GM18517 (cell line): ENCODE data around the gene CPD.
"Not testable (repeated sequence)": the region's sequence is repeated elsewhere in the genome, so short reads cannot be mapped to it uniquely, and the experiment has no call there.

ENCODE experiments used
- ATAC-seq: cut with Tn5 transposase; IDR thresholded peaks from one replicate; pipeline ENCODE4 v1.9.1; 2021; ENCODE audit warnings: mild to moderate bottlenecking, moderate library complexity; ENCODE audit not compliant: unreplicated experiment

Gene CPD

DNA sequence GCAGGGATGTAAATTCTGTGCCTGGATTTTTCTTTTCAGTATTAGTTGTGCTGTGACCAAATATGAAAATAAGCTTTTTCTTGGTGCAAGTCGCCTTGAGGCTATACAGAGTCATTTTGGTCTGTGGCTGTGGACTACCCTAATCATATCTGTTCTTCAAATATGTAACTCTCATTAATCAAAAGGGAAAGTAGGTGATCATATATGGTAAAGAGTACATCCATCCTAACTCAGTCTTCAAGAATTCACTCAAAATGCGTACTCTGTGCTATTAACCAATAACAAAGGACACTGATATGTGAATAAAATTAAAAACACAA is 2.6 kb downstream of the CPD start:
- ATAC-seq = no peak

DNA sequence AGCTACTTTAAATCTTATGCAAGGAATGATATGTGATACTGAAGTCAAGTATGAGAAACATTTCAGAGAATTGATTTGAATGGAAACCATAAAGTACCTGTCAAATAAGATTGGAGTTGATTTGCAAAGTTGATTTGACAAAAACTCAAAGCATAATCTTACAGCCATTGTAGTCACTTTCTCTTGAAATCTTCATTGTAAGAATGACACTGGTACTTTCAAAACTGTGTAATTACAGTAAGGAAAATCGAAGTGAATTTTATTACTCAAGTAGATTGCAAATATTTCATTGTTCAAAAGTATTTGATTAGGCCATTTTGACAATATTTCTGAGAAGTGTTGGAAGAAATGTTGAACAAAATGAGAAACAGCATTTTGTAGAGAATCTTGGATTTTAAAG is 3.6 kb downstream of the CPD start:
- no peak for ATAC-seq

DNA sequence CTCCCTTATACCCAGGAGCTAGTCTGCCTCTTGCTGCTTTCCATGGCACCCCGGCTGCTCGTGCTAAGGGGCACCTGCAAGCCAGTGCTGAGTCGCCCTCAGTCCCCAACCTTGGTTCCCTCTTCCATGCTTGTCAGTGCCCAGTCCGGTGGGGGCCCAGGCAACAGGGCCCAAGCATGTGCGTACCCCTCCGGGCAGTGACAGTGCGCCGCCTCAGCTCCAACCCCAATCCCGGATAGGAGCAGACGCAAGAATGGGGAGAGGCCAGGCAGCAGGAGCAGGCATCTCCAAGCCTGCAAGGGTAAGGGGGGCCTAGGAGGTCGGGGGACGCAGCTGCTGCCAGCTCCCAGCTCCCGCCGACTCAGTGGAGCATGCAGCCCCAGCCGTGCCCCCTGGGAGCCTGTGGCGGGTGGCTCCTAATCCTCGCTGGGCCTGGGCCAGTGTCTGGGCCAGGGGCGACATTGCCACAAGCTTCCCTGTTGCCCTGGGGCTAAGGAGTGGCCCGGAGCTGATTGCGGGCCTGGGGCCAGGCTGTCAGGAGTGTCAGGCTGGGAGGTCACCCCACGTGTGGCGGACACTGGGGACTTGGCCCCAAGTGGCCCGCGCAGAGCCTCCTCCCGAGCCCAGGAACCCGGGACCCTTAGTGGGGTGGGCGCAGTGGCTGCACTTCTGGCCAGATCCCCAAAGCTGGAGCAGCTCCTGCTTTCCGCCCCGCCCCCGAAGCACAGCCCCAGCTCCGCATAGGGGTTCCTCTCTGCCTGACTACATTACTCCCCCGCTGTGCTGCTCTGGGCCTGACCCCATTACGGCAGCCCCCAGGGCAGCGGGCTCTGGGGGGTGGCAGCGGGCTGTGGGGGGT is 9.8 kb downstream of the CPD start:
- no peak for ATAC-seq

DNA sequence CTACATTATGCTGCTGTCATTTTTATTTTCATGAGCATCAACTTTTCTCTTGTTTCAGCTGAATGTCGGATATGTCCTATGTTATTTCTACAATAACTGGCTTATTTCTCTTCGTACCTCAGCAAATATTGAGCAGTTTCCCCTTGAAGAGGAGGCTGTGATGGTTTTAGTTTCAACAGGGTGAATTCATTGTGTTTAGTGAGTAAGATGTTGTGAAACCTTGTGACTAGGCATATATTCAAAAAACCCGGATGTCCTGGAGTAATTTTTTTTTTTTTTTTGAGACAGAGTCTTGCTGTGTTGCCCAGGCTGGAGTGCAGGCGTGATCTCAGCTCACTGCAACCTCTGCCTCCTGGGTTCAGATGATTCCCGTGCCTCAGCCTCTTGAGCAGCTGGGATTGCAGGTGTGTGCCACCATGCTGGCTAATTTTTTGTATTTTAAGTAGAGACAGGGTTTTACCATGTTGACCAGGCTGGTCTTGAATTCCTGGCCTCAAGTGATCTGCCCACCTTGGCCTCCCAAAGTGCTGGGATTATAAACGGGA is 11.1 kb downstream of the CPD start:
- ATAC-seq = no peak

DNA sequence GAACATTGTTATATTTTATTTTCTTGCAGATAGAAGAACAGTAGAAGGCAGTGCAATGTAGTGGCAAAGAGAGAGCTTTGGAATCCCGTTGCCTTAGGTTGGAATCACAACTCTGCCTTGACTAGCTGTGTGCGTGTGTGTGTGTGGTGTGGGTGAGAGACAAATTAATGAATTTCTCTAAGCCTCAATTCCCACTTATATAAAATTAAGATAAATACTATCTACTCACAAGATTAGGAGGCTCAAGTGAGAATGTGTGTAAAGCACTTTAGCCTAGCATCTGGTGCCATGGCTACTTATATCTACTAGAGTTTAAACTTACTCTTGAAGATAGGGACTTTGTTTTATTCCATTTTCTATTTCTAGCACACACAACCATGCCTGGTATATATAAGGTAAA is 12.8 kb downstream of the CPD start:
- no peak for ATAC-seq

DNA sequence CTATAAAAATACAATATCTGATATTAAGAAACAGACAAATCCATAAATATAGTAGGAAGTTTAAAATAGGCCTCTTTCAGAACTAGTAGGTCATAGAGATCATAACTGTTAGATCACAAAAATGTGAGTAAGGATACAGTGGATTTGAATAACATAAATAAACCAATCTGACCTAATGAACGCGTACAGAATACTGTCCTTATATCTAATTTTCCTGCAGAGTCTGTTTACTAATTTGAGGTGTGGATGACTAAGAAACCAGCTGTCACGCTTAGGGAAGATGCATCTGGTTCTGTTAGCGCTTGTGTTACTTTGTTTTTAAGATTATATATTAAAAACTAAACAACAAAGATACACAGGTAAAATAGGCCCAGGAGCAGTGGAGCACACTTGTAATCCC is 14.8 kb downstream of the CPD start:
- ATAC-seq = no peak

DNA sequence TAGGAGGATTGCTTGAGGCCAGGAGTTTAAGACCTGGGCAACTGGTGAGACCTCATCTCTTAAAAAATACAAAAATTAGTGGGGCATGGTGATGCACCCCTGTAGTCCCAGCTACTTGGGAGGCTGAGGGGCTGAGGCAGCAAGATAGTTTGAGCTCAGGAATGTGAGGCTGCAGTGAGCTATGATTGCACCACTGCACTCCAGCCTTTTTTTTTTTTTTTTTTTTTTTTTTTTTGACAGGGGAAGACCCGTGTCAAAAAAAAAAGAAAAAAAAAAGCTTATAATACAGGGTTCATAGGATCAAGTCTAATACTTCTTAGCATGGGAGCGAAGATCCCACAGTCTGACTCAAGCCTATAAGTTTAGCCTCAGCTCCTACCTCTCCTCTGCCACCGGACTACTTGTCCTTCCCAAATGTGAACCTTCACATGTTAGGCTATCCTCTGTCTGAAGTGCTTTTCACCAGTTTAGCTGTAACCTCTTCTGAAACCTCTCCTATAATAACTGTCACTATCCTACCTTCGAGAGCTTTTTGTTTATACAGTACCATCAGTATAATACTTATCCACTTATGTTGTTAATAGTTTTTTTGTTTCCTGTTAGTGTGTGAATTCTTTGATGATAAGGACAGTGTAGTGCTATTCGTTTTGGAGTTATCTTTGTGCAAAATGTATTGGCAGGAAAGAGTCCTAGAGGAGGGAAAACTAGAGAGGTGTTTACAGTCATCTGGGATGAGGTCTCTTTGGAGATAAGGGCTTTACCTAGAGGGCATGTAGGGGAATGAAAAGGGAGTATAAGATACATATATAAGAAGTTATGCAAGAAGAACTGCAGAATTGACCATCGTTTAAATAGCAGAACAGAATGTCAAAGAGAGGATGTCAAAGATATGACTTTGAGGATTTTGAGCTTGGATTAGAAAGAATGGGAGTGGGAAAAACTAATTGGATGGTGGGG is 15.5 kb downstream of the CPD start:
- ATAC-seq = no peak

DNA sequence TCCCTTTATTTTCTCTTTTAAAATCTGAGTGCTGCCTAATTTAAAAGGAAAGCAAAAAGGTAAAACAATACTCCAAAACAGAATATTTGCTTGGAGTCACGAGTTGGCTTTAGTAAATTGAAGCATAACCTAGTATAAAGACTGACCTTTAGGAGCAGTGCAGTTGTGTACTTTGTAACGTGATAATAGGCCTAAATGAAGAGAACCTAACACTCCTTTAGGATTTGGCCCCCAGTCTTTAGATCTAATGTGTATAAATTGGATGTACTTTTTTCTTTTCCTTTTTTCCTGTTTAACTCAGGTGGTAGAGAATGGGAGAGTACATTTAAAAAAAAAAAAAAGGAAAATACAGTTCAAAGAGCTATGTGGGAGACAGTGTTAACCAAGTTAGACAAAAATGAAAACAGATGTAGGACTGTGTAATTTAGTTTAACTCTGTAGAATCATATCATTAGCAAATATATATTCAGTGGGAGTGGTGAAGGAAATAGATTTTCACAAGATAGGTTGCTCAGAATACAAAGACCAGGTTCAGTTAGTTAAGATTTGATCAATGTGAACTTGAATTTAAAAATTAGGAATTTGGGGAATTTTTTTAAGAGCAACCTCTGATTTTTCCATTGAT is 16.8 kb downstream of the CPD start:
- ATAC-seq = no peak

DNA sequence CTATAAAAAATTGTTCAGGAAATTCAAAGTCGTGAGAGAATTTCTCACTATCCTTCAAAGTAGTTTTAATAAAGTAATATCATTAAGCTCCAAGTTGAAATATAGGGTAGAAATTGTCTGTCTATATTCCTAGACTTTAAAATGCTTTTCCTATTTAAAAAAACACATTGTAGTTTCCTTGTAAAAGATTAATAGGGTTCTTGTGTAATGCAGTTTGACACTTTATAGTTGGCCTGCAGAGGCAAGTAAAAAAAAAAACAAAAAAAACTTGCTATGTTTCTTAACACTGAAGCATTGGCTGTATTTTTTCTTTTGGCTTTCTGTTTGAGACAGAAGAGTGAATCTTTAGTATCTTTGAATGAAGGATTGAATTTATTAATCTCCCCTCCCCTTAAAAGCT is 17.4 kb downstream of the CPD start:
- ATAC-seq = no peak

DNA sequence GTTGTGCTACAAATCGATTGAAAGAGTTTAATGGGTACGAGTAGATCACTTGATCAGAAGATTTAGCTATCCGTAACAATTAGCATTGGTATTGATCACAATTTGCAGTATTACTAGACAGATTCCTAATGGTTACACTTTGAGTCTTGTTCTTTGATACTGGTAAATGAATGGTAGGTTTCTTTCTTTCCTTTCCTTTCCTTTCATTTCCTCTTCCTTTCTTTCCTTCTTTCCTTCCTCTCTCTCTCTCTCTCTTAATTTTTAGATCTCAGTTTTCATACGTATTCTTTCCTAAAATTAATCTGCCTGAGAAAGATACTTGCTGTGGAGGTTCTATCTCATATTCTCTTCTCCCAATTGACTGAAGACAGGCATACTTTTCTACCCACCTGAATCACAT is 17.9 kb downstream of the CPD start:
- ATAC-seq = no peak

DNA sequence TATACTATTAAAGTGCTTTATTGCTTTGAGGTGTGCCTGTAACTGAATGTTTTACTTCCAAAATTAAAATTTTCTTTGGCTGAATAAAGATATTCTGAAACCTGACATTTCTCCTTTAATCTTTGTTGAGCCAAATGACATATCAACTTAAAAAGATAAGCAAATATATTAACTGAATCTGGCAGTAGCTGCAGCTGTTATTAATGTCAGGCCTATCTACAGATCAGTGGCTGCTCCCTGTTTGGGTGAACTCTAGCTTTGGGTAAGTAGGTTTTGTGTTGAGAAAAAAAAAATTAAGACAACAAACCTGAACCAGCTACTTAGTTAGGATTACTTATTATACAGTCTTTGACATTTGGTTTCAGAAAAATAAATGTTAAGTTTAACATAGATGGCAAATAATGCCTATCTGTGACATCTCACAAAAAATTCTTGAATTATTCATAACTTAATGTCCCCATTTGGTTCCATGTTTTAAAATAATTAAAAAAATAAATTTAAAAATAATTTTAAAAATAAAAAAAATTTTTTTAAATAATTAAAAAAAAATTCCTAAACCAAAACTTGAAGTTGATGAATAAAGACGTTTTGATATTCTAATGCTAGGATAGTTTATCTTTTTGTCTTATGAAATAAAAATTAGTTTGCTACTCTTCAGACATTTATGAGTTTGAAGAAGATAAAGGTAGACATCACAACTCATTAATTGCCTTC is 19.8 kb downstream of the CPD start:
- ATAC-seq = no peak

DNA sequence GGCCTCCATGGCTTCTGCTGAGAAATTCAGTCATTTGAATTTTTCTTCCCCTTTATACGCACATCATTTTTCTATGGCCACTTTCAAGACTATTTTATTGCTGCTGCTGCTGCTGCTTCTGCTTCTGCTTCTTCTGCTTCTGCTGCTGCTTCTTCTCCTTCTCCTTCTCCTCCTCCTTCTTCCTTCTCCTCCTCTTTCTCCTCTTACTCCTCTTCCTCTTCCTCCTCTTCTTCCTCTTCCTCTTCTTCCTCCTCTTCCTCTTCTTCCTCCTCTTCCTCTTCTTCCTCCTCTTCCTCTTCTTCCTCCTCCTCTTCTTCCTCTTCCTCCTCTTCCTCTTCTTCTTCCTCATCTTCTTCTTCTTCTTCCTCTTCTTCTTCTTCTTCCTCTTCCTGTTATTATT is 22.4 kb downstream of the CPD start:
- no peak for ATAC-seq

DNA sequence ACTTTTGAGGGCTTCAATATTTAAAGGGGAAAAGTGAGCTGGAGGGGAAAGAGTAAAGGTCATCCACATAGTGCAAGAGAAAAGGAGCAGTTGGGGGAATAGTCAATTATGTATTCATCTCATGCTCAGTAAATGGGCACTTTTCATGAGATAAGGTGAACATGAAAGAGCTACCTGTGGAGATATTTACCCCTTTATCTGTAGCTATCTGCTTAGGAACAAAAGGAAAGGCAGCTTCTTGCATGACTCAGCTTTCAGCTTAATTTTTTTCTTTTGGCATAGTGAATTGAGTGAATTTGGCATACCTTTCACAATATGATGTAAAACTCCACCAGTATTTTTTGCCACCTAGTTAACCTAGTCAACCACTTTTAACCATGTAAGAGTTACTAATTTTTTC is 26.4 kb downstream of the CPD start:
- ATAC-seq = no peak

DNA sequence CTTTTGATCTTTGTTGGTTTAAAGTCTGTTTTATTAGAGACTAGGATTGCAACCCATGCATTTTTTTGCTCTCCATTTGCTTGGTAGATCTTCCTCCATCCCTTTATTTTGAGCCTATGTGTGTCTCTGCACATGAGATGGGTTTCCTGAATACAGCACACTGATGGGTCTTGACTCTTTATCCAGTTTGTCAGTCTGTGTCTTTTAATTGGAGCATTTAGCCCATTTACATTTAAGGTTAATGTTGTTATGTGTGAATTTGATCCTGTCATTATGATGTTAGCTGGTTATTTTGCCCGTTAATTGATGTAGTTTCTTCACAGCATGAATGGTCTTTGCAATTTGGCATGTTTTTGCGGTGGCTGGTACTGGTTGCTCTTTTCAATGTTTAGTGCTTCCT is 31.9 kb downstream of the CPD start:
- not testable (repeated sequence) for ATAC-seq

DNA sequence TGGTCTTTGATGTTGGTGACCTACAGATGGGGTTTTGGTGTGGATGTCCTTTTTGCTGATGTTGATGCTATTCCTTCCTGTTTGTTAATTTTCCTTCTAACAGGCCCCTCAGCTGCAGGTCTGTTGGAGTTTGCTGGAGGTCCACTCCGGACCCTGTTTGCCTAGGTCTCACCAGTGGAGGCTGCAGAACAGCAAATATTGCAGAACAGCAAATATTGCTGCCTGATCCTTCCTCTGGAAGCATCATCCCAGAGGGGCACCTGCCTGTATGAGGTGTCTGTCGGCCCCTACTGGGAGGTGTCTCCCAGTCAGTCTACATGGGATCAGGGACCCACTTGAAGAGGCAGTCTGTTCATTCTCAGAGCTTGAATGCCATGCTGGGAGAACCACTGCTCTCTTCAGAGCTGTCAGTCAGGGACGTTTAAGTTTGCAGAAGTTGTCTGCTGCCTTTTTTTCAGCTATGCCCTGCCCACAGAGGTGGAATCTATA is 33.3 kb downstream of the CPD start:
- ATAC-seq = not testable (repeated sequence)

DNA sequence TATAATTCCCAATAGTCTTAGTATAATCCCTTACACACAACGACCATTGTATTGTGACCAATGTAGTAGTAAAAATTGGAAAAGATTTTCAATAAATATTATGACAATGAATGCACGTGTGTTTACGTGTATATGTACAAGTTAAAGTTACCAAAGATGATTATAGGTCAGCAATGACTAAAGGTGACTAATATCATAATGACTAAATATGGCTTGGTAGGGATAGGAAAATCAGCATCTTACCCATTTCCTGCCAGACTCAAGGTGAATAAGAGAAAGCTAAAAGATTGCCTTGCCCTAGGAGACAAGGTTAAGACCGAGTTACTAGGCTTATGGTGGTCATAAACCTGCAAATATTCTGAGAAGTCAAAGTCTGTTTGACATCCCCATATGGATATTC is 34.4 kb downstream of the CPD start:
- ATAC-seq = no peak

DNA sequence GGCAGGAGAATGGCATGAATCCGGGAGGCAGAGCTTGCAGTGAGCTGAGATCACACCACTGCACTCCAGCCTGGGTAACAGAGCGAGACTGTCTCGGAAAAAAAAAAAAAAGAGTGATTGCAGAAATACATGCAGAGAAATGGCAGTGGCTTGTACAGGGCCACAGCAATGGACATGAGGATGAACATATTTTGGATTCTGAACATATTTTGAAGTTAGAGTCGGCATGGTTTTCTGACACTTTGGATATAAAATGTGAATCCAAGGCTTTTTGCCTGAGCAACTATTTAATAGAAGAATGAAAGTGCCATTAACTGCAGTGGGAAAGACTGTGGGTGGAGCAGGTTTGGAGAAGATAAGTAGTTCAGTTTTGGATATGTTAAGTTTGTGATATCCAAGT is 35.8 kb downstream of the CPD start:
- no peak for ATAC-seq

DNA sequence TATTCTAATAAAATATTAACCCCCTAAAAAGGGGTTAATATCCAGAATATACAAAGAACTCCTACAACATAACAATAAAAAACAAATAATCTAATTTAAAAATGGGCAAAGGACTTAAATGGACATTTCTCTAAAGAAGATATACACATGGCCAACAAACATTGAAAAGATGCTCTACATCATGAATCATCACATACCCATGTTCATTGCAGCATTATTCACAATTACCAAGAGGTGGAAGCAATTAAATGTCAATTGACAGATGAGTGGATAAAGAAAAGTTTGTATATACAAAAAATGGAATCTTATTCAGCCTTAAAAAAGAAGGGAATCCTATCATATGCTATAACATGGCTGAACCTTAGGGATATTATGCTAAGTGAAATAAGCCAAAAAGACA is 36.8 kb downstream of the CPD start:
- ATAC-seq = no peak

DNA sequence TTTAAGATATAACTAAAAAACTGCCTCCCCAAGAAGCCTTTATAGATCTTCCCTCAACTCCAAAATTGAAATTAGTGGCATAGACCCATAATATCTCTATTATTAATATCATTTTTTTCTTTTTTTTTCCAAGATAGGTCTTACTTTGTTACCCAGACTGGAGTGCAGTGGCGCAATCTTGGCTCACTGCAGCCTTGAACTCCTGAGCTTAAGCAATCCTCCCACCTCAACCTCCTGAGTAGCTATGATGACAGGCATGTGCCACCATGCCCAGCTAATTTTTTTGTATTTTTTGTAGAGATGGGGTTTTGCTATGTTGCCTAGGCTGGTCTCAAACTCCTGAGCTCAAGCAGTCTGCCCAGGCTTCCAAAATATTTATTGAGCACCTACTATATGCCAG is 39.3 kb downstream of the CPD start:
- ATAC-seq = not testable (repeated sequence)

DNA sequence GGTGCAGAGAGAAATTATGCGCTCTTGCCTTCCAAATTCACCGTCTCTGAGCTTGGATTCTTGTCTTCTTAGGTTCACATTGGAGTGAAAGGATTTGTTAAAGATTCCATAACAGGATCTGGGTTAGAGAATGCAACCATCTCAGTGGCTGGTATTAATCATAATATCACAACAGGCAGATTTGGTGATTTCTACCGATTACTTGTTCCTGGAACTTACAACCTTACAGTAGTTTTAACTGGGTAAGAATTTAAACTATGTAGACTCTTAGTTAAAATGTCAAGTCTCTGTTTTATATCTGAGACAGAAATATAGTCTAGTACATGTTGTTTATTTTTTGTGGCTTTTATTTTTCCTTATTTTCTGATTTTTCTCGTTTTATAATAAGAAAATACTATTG is 42.9 kb downstream of the CPD start:
- no peak for ATAC-seq

DNA sequence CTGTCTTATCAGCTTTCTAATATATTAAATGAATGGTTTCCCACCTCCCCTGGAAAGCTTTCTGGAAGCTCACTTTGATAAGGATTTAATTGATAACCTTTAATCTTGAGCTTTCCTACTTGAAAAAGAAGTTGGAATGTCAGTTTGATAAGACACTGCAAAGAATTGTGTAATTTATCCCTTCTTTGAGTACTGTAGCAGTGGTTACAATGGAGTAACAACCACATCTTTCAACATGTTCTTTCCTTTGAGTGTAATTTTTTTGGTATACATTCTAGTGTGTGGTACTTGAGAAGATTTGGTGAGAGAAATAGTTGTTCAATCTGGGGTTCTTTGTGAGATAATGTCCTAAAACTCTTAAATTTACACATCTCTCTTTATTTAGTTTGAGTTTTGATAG is 43.4 kb downstream of the CPD start:
- ATAC-seq = no peak
